ENCODE results near the gene REL.
"Not testable (repeated sequence)": the region's sequence is repeated elsewhere in the genome, so short reads cannot be mapped to it uniquely, and the experiment has no call there.

The REL gene

DNA sequence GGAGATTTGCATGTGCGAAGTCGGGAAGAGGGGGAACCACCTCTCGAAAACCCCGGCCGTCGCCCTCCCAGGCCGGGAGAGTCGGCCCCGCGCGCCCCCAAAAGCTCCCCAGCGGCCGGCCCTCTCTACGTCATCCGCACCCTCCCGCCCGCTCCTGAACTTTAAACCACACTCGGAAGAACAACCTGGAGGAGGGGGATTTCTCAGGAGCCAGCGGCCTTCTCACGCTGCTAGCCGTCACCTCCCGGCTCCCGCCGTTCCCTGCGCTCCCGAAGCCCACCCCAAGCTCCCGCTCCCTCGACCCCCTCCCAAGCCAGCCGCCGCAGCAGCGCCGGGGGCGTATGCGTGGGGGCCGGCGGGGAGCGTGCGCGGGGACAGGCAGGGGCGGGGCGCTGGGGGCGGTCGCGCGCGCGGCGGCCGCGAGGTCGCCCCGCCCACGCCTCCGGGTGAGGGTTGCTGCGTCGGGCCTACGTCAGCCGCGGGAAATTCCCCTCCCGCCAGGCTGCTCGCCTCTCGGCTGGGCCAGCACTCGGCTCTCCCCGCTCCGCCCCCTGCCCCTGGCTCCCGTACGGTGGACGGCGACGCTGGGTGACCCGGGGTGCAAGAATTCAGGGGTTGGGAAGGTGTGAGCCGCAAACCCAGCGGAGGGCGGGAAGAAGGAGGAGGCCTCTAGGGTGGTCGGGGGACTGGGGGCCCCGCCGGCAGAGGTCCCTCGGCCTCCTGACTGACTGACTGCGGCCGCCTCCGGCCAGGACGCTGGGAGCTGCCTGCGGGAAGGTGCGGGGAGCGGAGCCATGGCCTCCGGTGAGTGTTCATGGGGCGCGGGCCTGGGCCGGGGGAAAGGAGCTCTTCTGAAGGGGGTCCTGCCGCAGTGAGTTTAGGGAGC, at the start of gene REL:
TSS of gene REL (plus strand) at position 528 of the 886 bp plus-strand sequence. CDS start at position 795, 267 bp downstream.
- DNase-seq = peak; percentile 60

DNA sequence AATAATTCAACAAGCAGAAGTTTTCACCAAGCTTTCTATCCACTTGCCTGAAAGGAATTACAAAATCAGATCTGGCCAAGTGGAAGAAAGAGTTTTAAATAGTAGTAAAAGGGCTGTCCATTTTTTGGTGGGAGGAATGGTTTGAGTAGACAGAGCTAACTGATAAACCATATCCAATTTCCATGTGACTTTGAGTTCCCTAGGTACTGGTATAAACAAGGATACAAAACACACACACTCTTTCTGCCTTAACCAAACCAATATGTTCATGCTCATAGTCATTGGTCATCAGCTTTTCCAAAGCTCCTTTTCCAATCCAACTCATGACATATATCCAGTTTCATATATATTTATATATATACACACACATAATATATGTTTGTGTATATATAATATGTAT, 49.5 kb upstream of the REL start:
- no peak for DNase-seq

DNA sequence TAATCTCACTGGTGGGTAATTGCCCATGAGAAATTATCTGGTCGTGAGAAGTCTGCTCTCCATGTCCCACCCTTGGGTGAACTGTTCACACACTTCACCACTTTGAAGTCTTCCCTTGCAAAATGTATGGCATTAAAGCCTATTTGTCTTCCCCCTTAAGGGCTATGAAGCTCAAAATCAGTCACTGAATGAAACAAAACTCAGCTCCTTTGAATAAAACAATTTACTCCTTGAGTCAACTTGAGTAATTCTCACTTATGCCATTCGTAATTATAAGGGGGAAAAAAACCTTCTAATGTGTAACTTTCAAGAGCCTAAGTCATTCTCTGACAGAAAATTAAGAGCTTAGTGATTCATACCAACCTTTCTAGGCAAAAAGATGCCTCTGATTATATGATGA, 48.8 kb upstream of the REL start:
- no peak for DNase-seq

DNA sequence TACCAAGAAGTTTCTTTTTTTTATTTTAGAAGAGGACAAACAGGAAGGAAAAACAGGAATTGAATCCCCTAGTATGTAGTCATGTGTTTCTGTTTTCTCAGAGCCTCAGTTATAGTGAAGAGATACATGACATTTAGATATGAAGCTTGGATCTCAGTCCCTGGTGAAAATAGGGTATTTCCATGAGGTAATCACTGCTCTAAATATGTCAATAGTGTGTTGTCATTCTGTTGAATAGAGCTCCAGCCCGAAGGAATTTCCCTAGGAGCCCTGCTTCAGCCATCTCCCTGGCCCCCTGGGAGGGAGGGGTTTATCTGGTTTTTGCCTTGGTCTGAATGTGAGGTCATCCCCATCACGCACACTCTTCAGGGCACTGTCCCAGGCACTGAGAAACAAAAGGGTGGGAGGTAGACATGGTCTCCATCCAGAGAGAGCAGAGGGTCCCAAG, 47.1 kb upstream of the REL start:
- DNase-seq = no peak

DNA sequence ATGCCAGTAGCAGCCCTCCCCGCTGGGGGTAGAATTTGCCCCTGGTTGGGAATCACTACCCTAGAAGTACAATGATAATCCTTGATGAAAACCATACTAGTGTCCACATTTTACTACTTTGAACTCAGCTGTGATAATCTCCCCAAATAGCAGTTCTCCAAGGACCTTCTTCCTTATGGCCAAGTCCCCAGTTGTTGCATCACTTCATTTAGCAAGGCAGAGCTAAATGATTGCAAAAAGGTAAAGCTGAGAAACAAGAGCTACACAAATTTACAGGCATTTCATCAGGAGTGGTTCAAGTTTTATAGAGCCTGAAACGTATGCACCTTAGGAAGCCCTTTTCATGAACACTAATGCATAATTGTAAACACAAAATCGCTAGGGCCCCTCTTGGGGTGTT, 44.9 kb upstream of the REL start:
- no peak for DNase-seq

DNA sequence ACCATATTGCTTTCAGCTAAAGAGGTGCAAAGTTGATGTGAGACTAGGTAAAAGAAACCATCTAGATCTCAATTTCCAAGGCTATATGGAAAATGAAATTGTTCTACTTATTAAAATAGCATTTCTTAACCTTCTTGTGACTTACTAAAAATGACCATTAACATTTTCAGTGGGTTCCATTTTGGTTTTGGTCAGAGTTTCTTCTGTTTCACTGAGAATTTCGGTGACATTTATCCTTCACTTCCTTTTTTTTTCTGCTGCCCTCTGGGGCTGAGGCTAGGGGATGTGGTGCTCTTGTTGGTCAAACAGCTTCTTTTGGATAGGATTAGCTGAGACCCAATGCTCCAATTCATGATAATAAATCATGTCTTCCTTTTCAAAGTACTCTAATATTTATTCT, 44.3 kb upstream of the REL start:
- no peak for DNase-seq

DNA sequence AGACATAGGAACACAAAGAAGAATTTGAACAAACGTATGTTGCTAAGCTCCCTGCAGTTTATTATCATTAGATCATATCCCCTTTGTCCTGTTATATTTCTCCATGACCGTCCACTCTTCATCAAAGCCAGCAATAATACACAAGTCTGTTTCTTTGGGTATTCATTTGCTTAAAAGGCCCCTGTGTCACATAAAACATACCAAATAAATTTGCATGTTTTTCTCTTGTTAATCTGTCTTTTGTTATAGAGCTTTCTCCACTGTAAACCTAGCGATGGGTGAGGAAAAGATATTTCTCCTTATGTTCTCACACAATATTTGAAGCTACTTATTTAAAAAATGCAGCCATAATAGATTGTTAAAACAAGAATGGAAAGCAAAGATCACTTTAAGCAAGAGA, 42.9 kb upstream of the REL start:
- DNase-seq = no peak

DNA sequence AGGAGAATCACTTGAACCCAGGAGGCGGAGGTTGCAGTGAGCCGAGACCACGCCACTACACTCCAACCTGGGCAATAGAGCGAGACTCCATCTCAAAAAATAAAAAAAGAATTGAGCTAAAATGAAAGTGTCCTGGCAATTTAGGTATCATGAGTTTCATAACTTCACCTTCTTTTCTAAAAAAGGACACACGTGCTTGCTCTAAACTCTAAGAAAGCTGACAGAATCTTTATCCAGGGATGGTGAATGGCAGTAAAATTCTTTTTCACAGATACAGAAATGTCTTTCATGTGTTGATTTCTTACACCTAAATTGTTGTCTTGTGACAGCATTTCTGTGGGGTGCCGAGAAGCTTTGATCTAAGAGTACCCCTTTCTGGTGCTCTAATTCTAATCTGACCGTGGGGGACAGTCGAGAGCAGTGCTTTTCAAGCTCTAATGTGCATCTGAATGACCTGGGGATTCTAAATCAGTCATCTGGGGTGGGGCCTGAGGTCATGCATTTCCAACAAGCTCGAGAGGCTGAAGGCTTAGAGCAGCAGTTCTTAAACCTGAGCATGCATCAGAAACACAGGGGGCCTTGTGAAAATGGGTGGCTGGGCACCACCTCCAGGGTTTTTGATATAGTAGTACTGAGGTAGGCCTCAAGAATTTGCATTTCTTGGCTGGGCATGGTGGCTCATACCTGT, 42.1 kb upstream of the REL start:
- DNase-seq = no peak

DNA sequence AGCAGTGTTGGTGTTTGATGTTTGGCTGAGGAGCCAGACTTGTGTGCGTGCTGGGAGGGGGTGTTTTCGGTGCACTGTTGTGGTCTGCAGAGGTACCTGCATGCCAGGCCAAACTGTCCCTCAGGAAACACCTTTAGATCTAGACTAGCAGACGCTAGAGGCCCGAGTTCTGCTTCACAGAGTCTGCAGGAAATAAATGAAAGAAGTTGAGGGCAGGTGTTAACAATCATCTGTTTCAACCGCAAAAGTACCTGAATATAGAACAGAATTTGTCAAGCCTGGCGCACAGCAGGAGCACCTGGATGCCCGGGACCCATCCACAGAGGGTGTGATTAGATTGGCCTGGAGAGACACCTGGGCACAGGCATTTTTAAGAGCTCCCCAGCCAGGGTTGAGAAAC, 40.5 kb upstream of the REL start:
- DNase-seq = no peak

DNA sequence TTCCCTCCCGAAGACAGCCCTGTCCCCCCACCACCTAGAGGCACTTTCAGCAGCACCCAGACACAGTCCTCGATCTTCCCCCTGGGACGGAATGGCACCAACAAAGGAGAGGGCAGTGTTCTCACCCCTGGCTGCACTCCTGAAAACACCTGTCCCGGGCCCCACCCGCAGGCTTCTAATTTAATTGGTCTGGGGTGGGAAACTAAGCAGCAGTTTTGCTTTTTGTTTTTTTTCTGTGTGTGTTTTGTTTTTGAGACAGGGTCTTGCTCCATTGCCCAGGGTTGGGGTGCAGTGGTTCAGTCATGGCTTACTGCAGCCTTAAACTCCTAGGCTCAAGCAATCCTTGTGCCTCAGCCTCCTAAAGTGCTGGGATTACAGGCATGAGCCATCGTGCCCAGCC, 38.4 kb upstream of the REL start:
- DNase-seq = no peak

DNA sequence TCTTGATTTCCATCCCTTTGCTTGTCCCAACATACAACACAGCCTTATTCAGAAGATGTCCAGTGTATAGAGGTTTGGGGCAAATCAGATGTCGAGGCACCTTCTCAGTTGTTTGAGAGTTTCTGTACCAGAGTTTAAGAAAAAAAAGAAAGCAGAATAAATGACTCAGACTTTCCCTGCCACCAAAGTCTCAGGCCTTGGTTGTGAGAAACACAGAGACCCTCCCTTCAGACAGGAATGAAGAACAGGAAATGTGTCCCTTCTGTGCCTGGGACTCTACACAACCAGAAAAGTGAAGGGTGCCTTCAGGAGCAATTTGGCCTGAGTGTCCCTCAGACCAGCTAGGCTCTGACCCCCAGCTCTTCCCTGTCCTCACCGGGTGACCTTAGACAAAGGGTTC, 37.3 kb upstream of the REL start:
- no peak for DNase-seq

DNA sequence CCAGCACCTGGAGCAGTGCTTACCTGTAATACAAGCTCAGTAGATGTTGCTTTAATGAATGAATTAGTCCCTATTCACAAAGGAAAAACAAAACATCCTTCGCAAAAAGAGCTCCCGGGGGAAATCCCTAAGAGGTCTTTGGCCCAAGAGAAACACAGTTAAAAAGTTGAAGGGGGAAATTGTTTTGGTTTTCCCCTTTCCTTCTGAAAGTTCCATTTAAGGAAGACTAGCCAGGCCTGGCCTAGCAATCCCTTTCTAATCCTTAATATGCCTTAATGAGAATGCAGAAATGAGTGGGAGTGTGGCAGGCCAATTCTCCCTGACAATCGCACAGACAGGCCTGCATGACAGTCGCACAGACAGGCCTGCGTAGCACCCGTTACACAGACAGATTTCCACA, 33.5 kb upstream of the REL start:
- no peak for DNase-seq

DNA sequence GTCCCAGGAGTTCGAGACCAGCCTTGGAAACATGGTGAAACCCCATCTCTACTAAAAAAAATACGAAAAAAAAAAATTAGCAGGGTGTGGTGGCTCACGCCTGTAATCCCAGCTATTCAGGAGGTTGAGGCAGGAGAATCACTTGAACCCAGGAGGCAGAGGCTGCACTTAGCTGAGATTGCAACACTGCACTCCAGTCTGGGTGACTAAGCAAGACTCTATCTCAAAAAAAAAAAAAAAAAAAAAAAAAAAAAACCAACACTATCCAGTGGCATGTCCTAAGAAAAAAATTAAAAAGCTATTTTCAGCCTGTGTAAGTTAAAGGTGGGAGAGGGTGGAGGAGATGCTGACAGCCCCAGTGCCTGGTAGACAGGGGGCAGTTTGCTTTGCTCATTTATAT, 32.2 kb upstream of the REL start:
- DNase-seq = no peak

DNA sequence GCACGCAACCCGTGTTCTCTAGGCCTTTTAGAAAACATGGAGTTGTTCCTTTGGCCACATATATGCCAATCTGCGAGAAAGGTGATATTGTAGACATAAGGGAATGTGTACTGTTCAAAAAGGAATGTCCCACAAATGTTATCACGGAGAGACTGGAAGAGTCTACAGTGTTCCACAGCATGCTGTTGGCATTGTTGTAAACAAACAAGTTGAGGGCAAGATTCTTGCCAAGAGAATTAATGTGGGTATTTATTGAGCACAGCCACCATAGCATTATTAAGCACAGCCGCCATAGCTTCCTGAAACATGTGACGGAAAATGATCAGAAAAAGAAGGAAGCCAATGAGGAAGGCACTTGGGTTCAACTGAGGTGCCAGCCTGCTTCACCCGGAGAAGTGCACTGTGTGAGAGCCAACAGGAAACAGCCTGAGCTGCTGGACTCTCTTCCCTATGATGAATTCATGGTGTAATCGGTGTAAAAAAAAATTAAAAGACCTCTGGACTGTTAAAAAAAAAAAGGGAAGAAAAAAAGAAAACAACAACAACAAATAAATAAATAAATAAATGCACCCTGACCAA, 29.0 kb upstream of the REL start:
- no peak for DNase-seq

DNA sequence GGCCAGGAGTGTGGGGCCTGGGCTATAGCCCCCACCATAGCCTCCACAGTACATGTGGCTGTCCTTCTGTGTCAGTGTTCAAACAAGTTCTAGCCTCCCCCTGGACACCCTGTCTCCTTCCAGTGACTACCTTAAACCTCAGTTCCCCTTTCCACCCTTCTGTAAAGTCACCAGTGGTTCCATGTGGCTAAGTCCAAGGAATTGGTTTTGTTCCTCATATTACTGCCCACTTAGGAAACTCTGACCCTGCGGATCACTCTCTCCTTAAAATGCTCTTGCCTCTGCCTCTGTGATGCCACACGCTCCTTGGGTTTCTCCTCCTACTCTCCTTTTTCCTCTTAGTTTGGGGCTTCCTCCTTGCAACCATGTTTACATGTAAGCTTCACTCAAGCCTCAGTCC, 27.8 kb upstream of the REL start:
- no peak for DNase-seq

DNA sequence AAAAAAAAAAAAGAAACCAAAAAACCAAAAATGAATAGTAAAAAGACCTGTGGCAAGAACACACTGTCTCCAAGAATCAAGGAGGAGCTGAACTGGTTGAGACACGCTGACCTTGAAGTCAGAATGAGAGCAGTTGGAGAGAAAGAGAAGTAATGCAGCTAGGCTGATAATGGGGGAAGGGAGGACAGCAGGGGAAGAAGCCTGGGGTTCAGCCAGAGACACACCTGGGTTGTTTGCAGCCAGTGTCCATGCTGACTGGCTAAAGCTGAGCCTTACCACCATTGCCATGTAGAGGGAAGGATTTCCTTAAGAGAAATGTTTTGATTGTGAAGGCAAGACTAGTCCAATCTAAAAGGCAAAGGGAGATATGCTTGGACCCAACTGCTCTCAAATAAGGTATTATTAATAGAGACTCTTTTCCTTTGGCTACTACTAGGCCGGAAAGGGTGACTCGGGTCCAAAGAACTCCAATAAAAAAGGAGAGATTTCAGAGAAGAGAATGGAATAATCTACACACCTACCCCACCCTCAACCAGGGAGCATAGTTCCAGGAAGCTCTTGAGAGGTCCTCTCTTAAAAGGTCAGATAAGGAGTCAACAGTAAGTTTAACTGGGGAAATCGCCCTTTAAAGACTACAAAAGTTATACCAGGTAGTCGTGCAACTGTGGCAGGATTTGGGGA, 25.2 kb upstream of the REL start:
- DNase-seq = no peak

DNA sequence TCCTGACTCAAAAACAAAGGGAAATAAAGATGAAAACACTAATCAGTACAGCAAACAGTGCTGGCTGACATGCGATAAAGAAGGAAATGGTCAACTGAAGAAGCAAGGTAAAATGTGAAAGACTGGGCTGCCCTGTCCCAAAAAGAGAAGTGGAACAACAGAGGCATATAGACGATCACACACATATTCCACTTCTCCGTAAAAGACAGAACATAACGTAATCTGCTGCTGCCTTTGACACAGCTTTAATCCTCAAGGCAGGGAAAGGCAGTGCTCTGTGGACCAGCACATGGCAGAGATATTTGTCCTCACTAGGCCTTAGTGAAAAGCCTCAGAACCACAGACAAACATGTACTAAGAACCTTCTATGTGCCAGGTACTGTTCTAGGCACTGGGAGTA, 24.3 kb upstream of the REL start:
- no peak for DNase-seq

DNA sequence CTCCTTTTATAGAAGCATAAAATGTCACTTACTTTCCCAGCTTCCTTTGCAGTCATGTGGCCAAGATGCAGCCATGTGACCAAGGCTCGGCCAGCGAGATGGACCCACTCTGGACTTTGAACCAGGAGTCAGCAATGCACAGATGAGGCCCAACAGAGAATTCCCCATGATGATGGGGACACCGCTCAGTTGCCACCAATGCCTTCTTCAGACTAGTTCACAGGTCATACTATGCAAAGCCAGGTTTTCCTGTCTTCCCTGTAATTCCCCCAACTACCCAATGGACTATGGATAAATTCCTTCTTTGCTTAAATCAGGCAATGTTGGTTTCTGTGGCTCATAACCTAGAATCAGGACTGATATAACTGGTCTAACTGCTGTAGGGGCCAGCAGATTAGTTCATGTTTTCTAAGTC, 22.5 kb upstream of the REL start:
- no peak for DNase-seq

DNA sequence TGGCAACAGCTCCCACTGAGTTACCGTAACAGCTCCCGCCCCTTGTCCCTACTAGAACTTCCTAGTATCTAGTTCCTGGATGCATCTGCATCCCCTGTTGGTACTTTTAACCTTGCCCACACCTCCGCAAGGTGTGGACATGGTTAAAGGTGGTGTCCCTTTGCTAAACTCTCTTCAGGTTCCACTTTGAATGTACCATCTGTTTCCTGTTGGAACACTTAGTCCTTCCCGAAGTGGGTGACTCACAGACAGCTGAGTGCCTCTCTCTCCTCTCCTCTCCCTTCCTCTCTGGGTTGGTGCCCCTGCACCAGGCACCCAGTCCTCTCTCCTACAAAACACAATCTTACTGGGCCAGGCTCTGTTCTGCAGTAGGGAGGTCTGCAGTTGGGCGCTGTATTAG, 19.6 kb upstream of the REL start:
- no peak for DNase-seq

DNA sequence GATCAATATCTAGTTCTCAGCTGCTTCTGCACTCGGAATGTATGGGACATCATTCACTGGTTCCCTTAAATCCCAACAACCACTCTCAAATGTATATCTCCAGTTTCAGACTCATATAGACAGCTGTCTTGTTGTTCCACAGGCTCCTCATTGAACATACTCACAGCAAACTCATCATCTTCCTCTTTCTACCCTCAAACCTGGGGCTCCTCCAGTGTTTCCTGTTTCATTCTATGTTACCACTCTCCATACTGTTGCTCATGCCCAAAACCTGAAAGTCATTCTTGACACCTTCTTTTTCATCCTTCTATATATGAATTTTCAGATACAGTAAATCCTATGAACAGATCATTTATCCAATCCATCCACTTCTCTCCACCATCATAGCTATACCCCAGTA, 18.7 kb upstream of the REL start:
- DNase-seq = no peak

DNA sequence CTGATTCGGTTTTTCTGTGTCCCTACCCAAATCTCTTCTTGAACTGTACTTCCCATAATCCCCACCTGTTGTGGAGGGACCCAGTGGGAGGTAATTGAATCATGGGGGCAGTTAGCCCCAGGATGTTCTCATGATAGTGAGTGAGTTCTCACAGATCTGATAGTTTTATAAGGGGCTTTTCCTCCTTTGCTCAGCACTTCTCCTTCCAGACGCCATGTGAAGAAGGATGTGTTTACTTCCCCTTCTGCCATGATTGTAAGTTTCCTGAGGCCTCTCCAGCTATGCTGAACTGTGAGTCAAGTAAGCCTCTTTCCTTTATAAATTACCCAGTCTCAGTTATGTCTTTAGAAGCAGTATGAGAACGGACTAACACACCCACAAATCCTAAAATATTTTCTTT, 16.0 kb upstream of the REL start:
- DNase-seq = not testable (repeated sequence)

DNA sequence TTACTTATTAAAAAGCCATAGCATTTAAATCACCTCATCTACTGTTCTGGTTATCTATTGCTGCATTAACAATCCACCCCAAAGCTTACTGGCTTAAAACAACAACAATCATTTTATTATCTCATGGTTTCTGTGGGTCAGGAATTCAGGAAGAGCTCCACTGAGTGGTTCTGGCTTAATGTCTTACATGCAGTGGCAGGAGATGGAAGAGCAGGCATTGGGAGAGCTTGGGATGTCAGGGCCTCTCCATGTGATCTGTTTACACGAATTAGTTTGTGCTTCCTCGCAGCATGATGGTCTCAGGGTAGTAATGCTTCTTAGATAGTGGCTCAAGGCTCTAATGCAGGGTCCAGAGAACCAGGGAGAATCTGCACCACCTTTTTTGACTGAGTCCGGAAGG, 14.4 kb upstream of the REL start:
- DNase-seq = peak; percentile 19

DNA sequence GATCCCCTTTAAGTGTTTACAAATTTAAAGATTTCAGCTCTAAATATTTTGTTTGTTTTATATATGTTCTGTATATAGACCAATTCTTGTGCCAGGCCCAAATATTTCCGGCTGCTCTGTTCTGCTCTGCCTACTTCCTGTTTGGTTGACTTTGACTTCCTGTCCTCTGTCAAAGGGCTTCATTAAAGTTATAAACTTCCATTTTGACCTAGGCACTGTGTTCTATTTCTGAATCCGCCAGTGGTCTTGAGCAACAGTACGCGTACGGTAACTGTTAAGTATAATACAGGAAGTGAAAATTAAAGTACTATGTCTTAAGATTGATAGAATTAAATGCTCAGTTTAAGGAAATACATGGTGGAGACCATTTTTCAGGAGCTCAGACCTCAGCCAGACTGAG, 13.5 kb upstream of the REL start:
- peak; percentile 64 for DNase-seq
